Measurements from ENCODE around the gene PPM1K.
"Not testable (repeated sequence)": the region's sequence is repeated elsewhere in the genome, so short reads cannot be mapped to it uniquely, and the experiment has no call there.

Gene PPM1K

GRCh38 chr4:88284439-88285234, at the start of gene PPM1K:
TSS of gene PPM1K (minus strand) at chr4:88284561. CDS start at chr4:88278583, 5,978 bp downstream.
- peak; percentile 97 for DNase-seq (ENCODE audit: low spot score)

- DNase-seq (ENCODE audit: low spot score): no peak
Measured at GRCh38 chr4:88333741-88334405, 49.5 kb upstream of the PPM1K start.

DNA sequence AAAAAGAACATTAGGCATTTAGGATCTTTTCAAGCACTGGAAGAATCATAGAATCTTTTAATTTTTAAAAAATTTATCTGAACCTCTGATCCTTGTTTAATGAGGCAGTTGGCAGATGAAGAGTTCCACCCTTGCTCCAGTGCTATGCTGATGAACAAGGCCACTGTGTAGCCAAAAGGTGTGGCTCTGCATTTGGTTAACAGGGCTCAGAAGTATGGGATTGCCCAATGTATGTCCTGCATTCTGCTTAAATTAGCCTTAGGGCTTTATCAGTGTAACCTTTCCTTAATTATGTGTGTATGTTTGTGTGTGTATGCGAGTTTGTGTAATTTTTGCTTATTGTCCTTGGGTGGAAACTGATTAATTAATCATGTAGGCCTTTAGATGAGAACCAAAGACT, 43.3 kb upstream of the PPM1K start:
- no peak for DNase-seq (ENCODE audit: low spot score)

GRCh38 chr4:88320780-88321373, 36.5 kb upstream of the PPM1K start:
- no peak for DNase-seq (ENCODE audit: low spot score)

- no peak for DNase-seq (ENCODE audit: low spot score)
Measured at GRCh38 chr4:88320224-88320779, 35.9 kb upstream of the PPM1K start.

GRCh38 chr4:88318751-88319350, 34.5 kb upstream of the PPM1K start:
- DNase-seq (ENCODE audit: low spot score): no peak

GRCh38 chr4:88315460-88316017, 31.2 kb upstream of the PPM1K start:
- no peak for DNase-seq (ENCODE audit: low spot score)

DNA sequence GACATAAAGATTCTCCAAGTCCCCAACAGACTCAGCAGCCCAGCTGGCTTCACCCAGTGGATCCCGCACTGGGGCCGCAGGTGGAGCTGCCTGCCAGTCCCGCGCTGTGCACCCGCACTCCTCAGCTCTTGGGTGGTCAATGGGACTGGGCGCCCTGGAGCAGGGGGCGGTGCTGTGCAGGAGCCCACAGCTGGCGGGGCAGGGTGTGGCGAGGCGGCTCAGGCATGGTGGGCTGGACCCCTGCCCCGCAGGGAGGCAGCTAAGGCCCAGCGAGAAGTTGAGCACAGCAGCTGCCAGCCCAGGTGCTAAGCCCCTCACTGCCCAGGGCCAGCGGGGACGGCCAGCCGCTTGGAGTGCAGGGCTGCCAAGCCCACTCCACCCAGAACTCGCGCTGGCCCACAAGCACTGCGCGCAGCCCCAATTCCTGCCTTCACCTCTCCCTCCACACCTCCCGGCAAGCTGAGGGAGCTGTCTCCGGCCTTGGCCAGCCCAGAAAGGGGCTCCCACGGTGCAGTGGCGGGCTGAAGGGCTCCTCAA, 28.8 kb upstream of the PPM1K start:
- DNase-seq (ENCODE audit: low spot score): not testable (repeated sequence)

- no peak for DNase-seq (ENCODE audit: low spot score)
Measured at GRCh38 chr4:88308587-88308986, 24.2 kb upstream of the PPM1K start.

- no peak for DNase-seq (ENCODE audit: low spot score)
Measured at GRCh38 chr4:88297725-88298454, 13.5 kb upstream of the PPM1K start.

GRCh38 chr4:88297212-88297516, 12.8 kb upstream of the PPM1K start:
- DNase-seq (ENCODE audit: low spot score): no peak

- no peak for DNase-seq (ENCODE audit: low spot score)
Measured at GRCh38 chr4:88296413-88297211, 12.3 kb upstream of the PPM1K start.

GRCh38 chr4:88295656-88296055, 11.3 kb upstream of the PPM1K start:
- DNase-seq (ENCODE audit: low spot score): no peak

DNA sequence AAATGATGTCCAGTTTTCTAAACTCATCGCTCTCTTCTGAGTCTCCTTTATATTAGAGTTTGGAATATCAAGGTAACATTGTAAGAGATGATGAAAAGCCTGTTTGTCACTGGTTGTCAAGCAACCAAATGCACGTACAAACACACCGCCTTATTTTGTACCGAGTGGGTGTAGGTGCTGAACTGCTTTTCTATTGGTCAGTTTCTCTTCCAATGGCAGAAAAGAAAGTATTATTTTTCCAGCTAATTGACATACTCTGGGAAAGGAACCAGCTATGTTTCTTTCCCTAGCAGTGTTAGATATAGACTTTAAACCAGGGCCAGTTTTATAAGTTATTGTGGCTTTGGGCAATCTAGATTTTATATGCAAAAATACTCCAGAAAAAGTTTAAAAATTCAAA, 6.6 kb upstream of the PPM1K start:
- DNase-seq (ENCODE audit: low spot score): no peak

GRCh38 chr4:88286897-88287296, 2.5 kb upstream of the PPM1K start:
- no peak for DNase-seq (ENCODE audit: low spot score)

DNA sequence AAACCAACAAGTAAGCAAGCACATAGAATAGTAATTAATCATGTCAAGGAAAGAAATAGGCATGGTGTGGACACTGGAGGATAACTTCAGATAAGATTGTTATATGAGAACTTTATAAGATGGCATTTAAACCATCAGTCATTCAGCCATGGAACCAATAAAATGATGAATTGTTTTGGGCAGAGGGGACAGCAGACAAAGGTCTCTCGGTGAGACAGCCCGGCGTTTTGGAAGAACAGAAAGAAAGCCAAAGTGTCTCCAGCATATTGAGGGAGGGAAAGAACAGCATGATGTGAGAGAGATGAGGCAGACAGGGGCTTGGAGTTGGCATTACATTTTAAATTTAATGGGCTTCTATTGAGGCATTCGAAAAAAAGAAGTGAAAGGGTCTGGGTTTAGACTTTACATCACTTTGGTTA, 883 bp upstream of the PPM1K start:
- no peak for DNase-seq (ENCODE audit: low spot score)

GRCh38 chr4:88283661-88284438, 511 bp downstream of the PPM1K start:
- DNase-seq (ENCODE audit: low spot score): no peak

GRCh38 chr4:88280228-88280795, 4.0 kb downstream of the PPM1K start:
- no peak for DNase-seq (ENCODE audit: low spot score)

- DNase-seq (ENCODE audit: low spot score): no peak
Measured at GRCh38 chr4:88277711-88278225, 6.6 kb downstream of the PPM1K start.

All from kidney capillary endothelial cell (primary cell).